HG03575 (cell line): ENCODE results near the gene STX18.

Experiments used
- ATAC-seq: cut with Tn5 transposase; IDR thresholded peaks from one replicate; pipeline ENCODE4 v1.9.1; 2021; ENCODE audit not compliant: unreplicated experiment, insufficient number of reproducible peaks, low FRiP score; ENCODE audit errors: extremely low read depth

Gene STX18

DNA sequence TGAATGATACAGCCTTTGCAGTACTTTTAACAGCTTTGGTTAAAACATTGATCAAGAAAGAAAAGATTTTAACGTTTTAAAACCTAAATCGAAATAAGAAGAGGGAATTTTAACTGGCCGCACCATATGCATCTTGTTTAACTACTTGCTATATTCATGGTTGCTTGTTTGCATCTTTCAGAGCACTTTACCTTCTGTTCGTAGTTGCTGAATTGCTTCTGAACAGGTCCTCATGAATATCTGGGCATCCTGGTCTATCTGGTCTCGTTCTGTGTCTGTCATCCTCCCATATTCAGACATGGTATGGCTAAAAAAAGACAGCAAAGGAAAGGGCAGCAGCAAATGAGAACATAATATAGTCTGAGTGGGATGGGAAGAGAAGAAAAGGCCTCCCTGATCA lies 82.7 kb downstream of the STX18 start:
- no peak for ATAC-seq

DNA sequence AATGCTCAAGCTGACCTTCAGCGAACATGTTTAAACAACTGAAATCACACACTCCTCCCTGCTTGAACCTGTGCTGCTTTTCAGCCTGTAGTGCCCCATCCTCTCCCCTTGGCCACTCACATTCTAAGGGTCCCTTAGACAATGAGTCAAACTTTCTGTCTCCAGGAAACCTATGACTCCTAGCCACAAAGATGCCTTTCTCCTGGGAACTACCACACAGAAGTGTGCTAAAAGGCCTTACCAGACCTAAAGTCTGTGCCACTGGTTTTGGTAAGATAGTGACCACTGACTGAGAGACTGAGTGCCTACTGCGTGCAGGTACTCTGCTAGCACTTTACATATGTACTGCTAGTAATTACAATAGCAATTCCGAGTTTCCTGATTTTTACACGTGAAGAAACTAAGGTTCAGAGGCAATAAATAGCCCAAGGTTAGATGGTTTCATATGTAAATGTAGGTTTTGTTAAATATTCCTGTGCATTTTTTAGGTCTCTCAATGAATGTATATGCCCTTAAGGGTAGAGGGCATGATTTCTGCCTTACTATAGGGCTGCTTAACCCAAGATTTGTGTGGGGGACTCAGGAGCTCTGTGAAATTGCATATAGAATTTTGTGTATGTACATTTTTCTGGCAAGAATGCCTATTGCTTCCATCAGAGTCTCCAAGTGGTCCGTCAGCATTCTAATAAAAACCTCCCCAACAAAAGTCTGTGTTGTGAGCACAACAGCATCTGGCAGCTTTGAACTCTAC lies 83.9 kb downstream of the STX18 start:
- no peak for ATAC-seq

DNA sequence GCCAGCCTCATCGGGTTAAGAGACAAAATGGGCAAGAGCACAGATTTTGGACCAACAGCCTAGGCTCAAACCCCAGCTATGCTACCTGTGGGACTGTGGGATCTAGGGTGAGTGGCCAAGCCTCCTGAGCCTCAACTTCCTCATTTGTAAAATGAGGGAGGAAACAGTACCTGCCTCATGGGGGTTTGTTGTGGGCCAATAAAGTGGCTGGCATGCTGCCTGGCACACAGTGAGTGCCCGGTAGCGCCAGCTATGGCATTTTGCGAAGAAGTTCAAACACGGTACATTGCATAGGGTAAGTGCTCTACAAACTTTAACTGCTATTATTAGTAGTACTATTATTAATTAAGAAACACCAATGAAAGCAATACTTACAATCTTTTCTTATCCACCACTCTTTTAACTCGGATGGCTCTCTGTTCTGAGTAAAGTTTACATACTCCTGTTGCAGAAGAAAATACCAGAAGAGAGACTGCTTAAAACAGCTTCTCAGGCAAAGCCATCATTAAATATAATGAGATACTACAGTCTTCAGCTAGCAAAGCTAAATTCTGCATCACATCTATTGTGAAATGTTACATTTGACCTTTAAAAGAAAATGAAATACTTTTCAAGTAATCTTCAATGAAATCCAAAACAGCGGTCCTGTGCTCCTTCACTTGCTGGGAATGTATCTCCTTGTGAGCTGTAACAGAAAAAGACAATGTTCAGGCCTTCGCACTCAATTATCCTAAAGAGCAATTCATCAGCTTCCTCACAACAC lies 84.9 kb downstream of the STX18 start:
- ATAC-seq, result no peak

DNA sequence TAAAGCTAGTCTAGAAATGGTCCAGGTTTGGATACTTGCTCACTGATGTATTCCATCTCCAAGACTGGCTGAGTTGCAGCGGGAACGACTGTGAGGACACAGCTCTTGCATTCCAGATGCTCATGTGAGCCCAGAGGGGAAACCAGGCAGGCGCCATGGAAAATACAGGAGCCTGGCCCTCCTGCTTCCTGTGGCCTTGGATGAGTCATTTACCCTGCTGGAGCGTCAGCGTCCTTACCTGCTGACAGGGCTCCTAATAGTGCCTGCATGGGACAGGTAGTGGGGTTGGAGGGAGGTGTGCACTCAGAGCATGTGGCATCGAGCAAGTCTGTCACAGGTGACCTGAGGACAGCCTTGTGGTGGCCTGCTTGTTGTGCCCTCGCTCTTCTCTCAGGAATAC lies 85.5 kb downstream of the STX18 start:
- no peak for ATAC-seq

DNA sequence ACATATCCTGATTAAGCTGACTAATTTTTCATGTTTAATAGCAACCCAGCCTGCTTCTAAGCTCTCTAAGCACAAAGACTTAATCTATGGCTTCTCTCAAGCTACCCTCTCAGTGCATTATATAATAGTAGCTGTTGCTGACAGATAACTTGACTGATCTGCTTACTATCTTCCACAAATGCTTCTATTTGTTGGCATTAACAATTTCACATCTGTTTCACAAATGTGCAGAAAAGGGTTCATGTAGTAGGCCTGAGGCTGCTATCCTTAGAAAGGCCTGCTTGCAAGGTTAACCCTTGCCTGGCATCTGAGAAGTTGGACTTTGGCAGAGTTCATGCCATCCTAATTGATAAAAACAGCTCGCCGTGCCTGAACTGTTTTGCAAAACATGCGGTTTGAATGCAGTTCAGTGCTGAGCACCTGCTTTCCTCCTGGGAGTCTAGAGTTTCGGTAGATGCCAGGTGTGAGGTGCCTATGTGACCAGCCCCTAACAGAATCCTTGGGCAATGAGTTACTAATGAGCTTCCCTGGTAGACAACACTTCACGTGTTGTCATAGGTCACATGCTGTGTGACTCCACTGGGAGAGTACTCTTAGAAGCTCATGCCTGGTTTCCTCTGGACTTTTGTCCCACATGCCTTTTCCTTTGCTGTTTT lies 86.5 kb downstream of the STX18 start:
- ATAC-seq, result no peak

DNA sequence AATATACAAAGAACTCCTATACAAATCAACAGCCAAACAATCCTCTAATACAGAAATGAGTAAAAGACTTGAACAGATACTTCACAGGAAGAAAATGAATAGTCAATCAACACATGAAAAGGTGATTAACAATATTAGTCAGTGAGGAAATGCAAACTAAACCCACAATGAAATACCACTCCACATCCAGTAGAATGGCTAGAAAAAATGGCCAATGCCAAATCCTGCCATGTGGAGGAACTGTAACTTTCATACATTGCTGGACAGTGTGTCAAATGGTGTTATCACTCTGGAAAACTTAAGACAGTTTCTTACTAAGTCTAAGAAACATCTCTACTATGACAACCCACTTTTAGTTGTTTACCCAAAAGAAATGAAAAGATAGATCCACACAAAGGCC lies 95.4 kb downstream of the STX18 start:
- no peak for ATAC-seq

DNA sequence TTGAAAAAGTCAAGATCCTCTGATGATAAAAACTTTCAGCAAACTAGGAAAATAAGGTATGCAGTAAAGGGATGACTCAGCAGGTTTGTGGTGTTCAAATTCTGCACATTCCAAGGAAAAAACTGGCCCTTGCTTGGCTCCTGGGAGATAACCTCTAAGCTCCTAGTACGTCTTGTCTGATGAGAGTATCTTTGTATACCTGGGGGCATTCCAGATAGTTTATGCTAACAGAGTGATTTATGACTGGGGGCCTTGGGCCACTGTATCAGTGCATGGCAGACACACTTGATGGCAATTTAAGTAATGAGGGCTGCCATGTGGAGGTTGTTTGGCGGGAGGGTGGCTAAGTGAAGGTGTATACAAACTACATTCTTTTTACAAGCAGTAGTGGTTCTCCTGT lies 98.0 kb downstream of the STX18 start:
- no peak for ATAC-seq

DNA sequence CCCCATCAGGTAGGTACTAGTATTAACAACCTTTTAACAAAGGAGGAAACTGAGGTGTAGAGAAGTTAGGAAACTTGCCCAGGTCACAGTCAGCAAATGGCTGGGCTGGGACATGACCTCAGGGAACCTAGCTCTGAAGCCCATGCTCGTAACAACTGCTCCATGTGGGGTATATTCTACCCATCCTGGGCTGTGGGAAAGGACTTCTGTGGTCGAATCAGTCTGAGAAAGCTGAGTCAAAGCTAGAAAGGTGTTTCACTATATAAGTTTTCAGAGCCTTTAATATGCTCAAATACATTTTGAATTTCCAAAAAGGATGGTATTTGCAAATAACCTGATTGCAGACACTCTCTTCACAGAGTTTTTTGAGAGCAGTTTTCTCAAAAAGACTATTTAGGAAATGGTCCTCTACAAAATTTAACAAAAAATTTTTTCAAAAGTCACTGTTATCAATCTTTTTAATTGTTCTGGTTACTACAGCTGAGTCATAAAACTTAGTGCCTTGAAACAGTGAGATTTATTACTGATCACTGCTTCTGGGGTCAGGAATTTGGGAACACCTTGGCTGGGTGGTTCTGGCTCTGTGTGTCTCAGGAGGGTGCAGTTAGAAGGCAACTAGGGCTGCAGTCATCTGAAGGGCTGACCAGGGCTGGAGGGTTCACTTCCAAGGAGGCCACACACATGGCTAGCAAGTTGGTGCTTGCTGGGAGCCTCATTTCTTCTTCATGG lies 101.4 kb downstream of the STX18 start:
- ATAC-seq, result no peak

DNA sequence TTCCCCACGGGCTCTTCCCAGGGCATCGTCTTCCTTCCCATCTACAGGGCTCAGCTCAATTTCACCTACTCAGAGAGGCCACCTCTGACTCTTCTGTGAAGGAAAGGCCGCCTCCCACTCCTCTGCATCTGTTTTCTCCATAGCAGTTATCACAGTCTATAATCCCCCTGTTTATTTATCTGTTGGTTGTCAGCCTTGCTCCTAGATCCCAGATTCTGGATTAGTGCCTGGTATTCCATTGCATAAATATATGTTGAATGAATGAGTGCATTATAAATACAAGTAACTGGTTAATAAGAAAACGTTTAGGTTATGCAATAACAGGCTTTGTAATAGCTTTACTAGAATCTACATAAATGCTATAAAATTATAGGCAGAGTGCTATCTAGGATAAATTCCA lies 102.1 kb downstream of the STX18 start:
- no peak for ATAC-seq

DNA sequence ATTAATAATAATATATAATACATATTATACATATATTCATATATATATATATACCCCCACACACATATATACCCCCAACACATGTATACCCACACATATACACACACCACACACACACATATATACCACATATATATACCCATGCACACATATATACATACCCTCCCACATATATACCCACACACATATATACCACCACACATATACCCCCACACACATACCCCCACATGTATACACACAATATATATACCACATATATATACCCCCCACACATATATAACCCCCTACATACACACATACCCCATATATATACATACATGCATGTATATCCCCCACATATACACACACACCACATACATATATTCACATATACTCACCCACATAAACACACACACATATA lies 103.0 kb downstream of the STX18 start:
- no peak for ATAC-seq

DNA sequence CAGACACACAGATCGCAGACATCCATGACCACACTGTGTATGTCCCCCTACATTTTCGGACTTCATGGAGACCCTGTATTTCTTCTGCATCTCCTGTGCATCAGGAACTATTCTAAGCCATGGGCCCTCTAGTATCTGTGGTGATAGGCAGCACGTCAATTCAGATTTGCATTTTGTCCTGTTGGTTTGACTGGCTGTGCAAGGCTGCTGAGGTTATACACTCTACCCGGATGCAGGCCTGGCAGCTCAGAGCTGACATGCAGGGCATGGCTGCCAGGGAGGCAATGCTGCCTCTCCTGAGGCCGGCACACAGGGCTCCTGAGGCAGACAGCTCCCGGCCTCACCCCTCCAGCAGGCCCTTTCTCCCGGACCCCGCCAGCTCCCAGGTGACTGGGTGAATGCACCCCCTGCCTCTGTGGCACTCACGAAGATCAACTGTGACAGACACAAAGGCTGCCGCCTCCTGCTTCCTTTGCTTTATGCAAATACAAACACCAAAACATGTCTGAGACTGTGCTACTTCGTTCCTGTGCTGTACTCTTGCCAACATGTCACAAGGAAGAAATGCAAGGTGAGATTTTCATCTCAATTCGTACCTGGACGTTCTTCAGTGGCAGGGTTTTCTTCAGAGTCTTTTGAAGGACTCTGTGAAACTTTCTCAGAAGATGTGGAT lies 103.9 kb downstream of the STX18 start:
- no peak for ATAC-seq

DNA sequence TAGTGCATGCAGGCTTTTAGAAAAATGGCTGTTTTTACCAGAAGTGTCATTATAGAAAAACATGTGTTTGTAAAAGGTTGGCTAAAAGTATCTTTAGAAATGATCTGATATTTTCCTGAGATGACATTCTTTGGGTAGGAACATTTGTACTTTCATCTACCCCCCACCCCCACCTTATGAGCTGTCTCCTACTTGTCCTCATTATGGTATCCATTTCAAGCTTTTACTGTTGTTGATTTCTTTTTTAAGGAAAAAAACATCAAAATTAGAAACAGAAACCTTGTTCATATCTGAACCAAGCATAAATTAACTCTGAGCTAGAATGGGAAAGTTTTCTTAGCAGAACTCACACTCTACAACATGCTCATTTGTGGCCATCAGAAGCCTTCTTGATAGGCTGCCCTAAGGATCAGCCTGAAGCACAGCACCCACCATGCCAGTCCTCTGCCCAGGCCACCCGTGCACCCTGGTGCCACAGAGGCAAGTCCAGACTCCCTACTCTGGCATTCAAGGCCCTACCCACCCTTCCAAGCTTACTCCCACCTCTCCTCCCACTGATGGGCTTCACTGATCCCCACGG lies 105.5 kb downstream of the STX18 start:
- ATAC-seq, result no peak

DNA sequence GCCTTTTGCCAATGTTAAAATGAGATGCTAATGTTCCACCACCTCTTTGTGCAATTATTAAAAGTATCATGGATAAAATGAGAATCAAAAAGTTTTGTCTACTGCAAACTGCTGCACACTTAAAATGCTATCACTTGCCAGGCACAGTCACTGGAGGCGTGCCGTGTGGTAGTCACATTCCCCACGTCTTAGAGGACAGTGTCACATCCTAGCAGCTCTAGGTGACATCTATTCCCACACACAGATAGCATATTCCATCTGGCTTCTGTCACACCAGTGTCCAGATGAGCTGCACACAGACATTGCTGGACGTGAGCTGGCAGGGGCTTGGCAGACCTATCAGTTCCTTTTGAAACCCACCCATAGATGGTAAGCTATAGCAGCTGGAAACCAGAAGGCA lies 107.9 kb downstream of the STX18 start:
- no peak for ATAC-seq

DNA sequence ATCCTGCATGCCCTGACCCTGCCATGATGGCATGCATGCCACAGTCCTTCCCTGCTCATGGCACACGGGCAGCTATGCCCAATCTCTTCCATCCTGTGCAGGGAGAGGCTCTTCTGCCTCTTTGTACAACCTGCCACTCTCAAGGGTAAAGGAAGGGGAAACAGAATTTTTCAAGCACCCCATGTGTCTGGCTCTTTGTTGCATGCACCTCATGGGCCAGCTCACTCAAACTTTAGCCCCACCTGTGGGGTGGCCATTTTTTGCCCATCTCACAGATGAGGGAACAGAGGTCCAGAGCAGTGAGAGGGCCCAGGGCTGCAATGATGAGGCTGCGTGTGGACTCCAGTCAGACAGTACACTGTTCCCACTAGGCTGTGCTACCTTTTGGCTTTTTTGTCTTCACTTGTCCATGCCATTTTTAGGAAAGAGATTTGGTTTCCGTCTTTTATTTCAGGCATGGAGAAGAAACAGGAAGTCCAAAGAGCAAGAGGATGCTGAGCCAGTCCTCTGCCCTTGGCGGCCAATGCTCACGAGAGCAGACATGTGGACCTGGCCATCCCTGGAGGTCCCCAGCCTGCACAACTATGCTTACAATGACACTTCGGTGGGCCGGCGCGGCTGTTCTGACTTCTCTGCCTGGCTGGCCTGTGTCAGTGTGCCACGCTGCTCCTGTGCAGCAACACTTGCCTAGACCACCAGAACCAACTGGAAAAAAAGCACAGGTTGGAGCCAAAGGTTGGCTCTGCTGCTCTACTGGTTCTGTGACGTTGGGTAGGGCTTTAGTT lies 109.3 kb downstream of the STX18 start:
- ATAC-seq, result no peak

DNA sequence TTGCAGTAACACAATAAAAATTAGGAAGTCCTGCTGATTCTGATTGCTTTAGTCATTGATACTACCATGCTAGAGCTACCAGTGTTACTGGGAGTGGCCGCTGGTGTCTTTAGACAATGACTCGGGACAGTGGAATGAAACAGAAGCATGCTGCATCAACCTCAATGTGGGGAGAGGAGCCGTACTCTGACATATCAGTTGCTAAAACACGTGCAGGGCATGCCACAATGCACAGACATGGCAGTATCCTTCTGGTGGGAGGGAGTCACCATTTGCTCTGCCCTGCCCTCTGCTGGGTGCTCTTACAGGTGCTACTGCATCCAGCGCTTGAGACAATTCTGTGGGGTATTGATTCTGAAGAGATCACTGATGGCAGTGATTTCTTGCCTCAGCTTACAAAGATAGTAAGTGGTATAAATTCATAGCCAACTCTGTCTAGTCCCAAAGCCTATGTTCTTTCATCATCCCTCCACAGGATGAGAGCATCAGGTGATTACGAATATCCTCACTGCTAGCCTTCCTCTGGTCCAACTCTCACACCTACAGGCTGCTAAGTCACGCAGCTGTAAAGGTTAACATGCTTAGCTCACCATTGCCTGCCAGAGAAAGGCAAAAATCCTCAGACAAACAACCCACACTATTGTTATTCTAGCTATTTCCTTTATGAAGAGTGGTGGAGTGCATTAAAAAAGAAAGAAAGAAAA lies 111.2 kb downstream of the STX18 start:
- ATAC-seq, result no peak

DNA sequence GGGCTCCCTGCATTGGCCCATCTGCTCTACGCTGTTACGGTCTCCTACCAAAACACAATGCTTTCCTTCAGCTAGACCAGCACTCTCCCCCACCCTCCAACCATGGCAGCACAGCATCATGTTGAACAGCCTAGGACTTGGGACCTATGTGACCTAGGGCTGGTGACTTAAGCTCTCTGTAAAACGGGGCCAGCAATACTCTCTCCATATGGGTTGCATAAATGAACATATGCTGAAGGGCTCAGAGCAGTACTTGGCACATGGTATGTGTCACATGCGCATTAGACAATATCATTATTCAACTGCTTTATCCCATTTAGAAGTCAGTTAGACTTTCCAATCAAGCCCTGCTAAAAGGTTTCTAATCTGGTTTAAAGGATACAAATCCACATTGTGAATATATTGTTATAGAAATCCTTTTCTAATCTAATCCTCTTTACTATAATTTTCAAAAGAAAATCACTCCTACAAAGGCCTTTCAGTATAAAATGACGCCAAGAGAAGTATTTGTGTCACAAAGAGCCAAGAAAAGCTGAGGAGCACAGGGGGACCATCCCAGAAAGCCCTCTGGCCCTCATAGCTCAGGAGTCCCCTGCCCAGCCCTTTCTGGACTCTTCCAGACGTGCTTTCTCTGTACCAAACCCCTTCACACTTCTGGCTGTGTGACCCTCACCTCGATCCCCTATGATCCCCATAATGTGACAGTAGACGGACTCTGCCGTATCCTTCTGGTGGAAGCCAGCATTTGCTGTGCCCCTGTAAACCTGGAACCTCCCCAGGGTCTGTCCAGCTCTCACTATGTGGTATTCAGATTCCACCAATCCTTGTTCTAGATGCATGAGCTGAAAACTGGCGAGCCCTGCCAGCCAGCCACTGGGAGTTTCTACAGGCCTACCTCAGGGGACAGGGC lies 112.6 kb downstream of the STX18 start:
- no peak for ATAC-seq
